Stimulated activated CD8-positive, alpha-beta memory T cell treated with anti-CD3 and anti-CD28 coated beads, Interleukin-2, amount 100 ng/mL, for 48 hours (primary cell): ENCODE results near the gene SCARB1.
"Not testable (repeated sequence)": the region's sequence is repeated elsewhere in the genome, so short reads cannot be mapped to it uniquely, and the experiment has no call there.

Experiments
- DNase-seq, 2 donors: peaks; one replicate each; pipeline ENCODE4 v3.0.0-alpha.2; 2020; ENCODE audit warnings: low read depth in 2 of 2

SCARB1 gene

GRCh38 chr12:124884587-124885438, 21.1 kb upstream of the SCARB1 start:
- no peak for DNase-seq

GRCh38 chr12:124883263-124884130, 19.8 kb upstream of the SCARB1 start:
- DNase-seq: no peak

- DNase-seq: no peak
These were observed 17.5 kb upstream of the SCARB1 start for GRCh38 chr12:124881123-124881522.

- not testable (repeated sequence) for DNase-seq
These were observed 16.7 kb upstream of the SCARB1 start for GRCh38 chr12:124880335-124880734.

GRCh38 chr12:124878795-124879516, 15.3 kb upstream of the SCARB1 start:
- no peak for DNase-seq

- no peak for DNase-seq
These were observed 13.8 kb upstream of the SCARB1 start for GRCh38 chr12:124877423-124877822.

- no peak for DNase-seq
These were observed 12.5 kb upstream of the SCARB1 start for GRCh38 chr12:124876171-124876570.

- no peak for DNase-seq
These were observed 12.1 kb upstream of the SCARB1 start for GRCh38 chr12:124875803-124876132.

- no peak for DNase-seq
These were observed 11.5 kb upstream of the SCARB1 start for GRCh38 chr12:124874988-124875802.

- DNase-seq: no peak
These were observed 10.5 kb upstream of the SCARB1 start for GRCh38 chr12:124874188-124874587.

GRCh38 chr12:124872068-124872719, 8.5 kb upstream of the SCARB1 start:
- DNase-seq: no peak

- DNase-seq: no peak
These were observed 7.6 kb upstream of the SCARB1 start for GRCh38 chr12:124871297-124871696.

GRCh38 chr12:124870515-124870914, 6.9 kb upstream of the SCARB1 start:
- DNase-seq: no peak

GRCh38 chr12:124869059-124869665, 5.5 kb upstream of the SCARB1 start:
- DNase-seq: no peak

- no peak for DNase-seq
These were observed 4.8 kb upstream of the SCARB1 start for GRCh38 chr12:124868252-124869058.

GRCh38 chr12:124867401-124867930, 3.8 kb upstream of the SCARB1 start:
- DNase-seq: no peak

GRCh38 chr12:124866883-124867400, 3.3 kb upstream of the SCARB1 start:
- DNase-seq: no peak

GRCh38 chr12:124866195-124866882, 2.7 kb upstream of the SCARB1 start:
- no peak for DNase-seq
